Stimulated activated CD8-positive, alpha-beta memory T cell treated with anti-CD3 and anti-CD28 coated beads, Interleukin-15, amount 100 ng/mL, for 1 hour (primary cell): ENCODE results near the gene ZFAND6.
"Not testable (repeated sequence)": the region's sequence is repeated elsewhere in the genome, so short reads cannot be mapped to it uniquely, and the experiment has no call there.

Source experiments
- DNase-seq: peaks from one replicate; pipeline ENCODE4 v3.0.0-alpha.2; 2020; ENCODE audit warnings: low read depth

ZFAND6 gene

DNA sequence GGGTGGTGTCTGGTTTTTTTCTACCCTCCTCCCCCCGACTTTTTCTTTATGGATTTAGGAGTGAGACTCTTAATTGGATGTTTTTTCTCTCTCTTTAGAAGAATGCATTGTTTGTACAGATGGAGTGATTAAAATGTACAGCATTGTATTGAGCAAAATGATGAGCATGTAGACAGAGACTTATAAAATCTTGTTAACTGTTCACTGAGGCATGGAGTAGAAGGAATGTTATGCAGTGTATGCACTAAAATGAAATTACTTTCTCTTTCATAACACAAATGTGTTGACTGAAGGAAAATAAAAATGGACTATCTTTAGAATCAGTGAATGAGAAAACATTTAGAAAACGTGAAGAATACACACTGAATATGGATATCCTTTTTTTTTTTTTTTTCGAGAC is 39.8 kb downstream of the ZFAND6 start:
- no peak for DNase-seq

DNA sequence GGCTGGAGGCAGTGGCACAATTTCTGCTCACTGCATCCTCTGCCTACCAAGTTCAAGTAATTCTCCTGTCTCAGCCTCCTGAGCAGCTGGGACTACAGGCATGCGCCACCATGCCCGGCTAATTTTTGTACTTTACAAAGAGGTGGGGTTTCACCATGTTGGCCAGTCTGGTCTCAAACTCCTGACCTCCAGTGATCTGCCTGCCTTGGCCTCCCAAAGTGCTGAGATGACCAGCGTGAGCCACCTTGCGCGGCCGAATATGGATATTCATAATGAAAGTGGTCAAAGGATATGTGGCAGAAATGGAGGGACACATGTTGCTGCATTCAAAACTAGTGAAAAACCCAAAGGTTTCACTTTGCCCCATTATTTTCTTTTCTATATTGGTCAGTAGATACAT is 40.2 kb downstream of the ZFAND6 start:
- not testable (repeated sequence) for DNase-seq

- DNase-seq, result no peak
These were observed 40.8 kb downstream of the ZFAND6 start for GRCh38 chr15:80100247-80100646.

DNA sequence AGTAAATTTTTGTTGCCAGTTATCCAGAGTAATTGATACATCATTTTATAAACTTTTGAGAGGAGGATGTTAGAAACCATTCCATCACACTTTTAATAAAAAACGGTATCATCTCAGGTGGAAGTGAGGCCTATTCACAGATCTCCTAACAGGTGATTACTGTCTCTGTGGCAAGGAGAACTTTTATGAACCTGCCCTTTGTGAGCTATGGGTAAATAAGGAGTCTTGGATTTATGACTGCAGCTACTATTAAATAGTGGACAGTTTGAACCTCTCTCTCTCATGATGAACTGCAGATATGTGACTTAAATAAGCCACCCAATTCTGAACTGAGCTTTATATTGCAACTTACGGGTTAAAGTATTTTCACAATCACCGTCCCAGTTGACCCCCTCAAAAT is 45.7 kb downstream of the ZFAND6 start:
- DNase-seq, result no peak

DNA sequence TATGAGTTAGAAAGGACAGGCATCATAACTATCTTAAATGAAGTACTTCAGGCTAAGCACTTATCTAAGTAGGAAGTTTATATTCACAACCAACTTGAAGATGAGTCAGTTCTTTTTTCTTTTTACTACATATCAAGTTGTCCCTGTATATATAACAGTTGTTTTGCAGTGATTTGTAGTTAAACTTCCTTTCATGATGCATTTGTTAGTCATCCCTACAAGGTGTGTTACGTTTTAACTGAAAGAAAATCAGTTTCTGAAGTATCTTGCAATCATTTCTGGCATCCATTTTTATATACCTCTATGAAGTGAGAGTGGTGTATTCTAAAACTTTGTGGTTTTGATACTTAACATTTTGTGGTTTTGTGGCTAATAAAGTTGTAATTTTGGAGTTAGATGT is 46.1 kb downstream of the ZFAND6 start:
- no peak for DNase-seq

- no peak for DNase-seq
These were observed 46.6 kb downstream of the ZFAND6 start for GRCh38 chr15:80106051-80106450.

- no peak for DNase-seq
These were observed 47.7 kb downstream of the ZFAND6 start for GRCh38 chr15:80107204-80107603.

DNA sequence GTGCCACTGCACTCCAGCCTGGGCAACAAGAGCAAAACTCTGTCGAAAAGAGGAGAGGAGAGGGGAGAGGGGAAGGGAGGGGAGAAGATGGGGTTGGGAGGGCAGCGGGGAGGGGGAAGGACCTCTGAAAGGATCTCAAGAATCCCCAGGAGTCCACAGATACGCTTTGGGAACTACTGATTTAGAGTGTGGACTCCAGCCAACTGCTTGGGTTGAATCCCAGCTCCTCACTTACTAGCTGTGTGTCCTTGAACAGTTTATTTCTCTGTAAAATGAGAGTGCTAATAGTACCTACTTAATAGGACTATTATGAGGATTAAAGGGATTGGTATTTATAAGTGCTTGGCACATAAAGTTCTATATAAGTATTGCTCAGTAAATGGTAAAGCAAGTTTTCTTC is 48.3 kb downstream of the ZFAND6 start:
- no peak for DNase-seq

DNA sequence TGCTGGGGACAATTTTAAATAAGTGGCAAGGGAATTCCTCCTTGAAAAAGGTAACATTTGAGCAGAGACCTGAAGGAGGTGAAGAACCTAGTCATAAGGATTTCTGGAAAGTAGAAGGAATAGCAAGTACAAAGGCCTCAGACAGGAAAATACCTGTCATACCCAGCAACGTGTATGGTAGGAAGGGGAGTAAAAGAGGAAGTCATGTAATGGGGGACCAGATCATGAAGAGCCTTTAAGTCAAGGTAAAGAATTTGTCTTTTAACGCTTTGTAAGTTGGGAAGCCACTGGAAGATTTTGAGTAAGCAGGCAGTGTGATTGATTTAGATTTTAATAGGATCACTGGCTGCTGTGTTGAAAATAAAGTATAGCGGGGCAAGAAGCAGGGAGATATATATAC is 49.9 kb downstream of the ZFAND6 start:
- no peak for DNase-seq

DNA sequence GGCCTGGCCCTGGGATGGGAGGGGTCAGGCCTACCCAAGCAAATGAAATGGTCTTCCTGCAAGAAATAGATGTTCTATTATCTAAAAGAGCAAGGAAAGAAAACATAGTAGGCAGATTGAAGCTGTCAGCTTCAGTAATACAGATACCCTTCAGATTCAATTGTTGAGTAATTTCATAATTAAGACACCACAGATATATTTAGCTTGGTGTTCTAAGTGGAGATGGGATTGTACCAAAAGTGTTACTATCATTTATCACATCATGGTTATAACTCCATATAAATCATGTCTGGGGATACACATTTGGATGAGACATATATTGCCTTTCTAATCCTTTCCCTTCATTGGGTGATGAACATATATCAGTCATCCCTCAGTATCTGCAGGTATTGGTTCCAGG is 51.4 kb downstream of the ZFAND6 start:
- no peak for DNase-seq

GRCh38 chr15:80114114-80114513 is 54.6 kb downstream of the ZFAND6 start:
- no peak for DNase-seq

GRCh38 chr15:80115021-80115420 is 55.5 kb downstream of the ZFAND6 start:
- no peak for DNase-seq

DNA sequence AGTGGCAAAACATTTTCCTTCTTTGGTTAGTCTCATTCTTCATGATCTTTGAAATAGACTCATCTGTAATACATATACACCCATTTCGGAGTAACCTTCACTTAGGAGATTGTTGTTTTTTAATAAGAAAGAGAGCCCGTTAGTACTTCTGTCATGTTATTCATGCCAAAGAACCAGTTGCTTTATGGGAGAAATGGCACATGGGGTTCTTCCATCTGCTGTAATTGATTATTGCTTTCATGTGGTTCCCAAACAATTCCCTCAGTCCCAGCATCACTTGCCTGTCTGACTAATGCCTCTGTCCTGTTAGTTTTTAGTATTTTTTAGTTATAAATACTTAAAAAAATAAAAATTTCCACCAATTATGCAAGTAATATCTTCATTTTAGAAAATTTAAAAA is 59.5 kb downstream of the ZFAND6 start:
- DNase-seq, result no peak

GRCh38 chr15:80120636-80121035 is 61.2 kb downstream of the ZFAND6 start:
- DNase-seq, result no peak

DNA sequence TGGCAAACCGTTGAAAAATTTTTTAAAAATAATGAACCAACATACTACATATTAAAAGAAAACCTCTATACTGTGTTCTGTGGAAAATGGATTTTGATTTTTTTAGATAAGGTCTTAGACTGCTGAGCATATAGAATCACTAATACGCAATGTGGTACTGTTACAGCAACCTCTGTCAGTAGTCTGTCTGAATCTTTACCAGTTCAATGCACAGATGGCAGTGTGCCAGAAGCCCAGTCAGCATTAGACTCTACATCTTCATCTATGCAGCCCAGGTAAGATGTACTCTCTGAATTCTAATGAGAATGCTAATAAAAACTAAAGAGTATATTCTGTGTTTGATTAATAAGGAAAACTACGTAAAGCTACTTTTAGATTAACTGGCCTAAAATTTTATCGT is 62.1 kb downstream of the ZFAND6 start:
- DNase-seq, result no peak

DNA sequence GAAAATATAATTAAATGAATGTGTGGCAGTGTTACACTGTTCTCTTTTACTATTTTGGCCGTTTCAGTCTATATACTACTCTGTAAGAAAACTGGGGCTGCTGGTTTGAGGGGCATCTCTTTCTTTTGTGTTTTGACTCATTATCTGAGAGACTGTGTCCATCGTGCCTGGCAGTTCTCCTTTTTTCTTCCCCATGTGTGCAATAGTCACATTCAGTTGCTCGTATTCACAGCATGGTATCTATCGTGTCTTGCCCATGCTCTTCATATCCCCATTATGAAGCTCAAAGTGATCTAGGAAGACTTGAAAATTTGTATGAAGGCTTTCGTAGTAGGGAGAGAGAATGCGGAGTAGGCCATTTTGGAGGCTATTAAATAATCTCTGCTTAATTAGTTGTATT is 63.6 kb downstream of the ZFAND6 start:
- no peak for DNase-seq

GRCh38 chr15:80127253-80127652 is 67.8 kb downstream of the ZFAND6 start:
- not testable (repeated sequence) for DNase-seq

DNA sequence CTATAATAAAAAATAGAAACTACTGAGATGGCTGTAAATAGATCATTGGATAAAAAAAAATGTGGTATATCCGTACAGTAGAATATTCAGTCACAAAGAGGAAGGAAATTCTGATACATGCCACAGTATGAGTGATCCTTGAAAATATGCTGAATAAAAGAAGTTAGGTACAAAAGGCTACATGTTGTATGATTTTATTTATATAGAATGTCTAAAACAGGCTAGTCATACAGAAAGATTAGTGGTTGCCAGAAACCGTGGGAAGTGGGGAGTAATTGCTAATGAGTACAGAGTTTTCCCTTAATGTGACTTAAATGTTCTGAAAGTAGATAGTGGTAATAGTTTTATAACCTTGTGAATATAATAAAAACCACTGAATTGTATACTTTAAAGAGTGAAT is 68.4 kb downstream of the ZFAND6 start:
- DNase-seq, result no peak

GRCh38 chr15:80132382-80132781 is 72.9 kb downstream of the ZFAND6 start:
- DNase-seq, result no peak

DNA sequence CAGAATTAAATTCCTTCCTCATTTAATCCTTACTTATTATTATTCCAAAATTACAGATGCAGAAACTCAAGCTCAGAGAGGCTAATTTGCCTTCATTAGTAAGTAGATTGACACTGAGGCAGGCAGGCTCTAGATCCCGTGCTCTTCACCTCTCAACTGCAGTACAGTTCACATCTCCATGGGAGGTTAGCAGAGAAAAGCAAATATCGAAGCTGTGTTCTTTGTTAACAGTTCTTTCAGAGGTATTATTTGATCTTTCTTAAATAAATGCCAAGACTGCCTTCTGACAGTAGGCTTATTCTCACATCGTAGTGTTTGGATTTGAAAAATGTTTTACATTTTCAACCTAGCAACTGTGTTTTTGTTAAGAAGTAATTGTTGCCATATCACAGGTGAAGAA is 77.4 kb downstream of the ZFAND6 start:
- DNase-seq, result no peak

GRCh38 chr15:80138961-80139360 is 79.5 kb downstream of the ZFAND6 start:
- no peak for DNase-seq

GRCh38 chr15:80140909-80141308 is 81.4 kb downstream of the ZFAND6 start:
- DNase-seq, result no peak

DNA sequence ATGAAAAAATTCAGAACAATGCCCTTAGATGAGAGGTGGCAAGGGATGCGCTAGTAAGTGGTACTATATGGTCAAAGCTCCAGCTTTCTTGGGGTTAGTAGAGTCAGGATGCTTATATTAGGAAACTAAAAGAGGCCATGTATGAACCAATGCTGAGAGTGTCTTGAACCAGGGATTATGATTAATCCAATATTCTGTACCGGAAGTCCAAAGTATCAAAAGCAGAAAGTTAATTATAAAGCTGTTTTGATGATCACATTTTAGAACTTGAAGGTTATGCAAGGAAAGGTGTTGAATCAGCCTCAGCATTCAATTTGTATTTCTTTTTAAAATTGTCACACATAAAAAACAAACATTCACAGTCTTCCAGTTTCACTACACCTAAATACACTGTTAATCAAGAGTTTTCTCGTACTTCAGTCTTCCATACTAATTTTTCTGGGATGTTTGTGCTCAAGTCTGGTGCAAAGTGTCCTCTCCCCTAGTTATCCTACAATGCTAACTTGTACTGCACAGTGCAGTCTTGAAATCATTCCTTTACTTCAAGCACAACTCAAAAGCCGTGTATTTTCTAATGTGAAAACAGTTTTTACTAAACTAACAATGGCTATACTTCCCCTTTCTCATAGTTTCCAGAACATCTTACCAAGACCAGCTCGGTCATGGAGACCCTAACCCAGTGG is 82.6 kb downstream of the ZFAND6 start:
- no peak for DNase-seq

DNA sequence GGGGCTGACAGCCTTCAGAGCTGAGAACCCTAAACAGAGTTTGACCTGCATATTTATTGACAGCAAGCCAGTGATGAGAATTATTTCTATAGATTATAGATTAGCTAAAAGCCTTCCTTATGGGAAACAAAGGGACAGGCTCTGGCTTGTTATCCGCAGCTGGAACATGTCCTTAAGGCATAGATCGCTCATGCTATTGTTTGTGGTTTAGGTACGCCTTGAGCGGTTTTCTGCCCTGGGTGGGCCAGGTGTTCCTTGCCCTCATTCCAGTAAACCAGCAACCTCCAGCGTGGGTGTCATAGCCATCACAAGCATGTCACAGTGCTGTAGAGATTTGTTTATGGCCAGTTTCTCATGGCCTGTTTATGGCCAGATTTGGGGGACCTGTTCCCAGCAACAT is 83.2 kb downstream of the ZFAND6 start:
- no peak for DNase-seq

DNA sequence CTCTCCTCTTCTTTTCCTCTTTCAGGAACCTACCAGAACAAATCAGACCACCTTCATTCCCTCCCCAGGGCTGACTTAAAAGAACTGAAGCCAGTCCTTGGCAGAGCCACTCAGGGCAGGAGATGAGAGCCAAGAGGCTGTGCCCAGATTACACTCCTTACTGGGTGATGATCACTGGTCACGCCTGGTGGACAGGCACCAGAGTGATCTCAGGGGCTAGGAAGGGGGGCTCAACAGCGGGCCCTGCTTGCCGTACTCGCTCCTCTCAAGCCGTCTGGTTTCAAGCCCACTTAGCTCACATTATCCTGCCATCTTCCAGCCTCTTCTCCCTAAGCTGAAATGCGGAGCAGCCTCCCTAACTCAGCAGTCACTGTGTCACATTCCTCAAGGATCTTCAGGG is 91.7 kb downstream of the ZFAND6 start:
- no peak for DNase-seq
